Measurements from ENCODE around the gene LLGL2. TPM values are rescaled to one million over a fixed set of nuclear protein-coding genes. Genes with fewer than 3 reads are reported as not detected.

Gene LLGL2
- total RNA-seq, 1 donor from 2014 or later: 44.5 TPM

DNA sequence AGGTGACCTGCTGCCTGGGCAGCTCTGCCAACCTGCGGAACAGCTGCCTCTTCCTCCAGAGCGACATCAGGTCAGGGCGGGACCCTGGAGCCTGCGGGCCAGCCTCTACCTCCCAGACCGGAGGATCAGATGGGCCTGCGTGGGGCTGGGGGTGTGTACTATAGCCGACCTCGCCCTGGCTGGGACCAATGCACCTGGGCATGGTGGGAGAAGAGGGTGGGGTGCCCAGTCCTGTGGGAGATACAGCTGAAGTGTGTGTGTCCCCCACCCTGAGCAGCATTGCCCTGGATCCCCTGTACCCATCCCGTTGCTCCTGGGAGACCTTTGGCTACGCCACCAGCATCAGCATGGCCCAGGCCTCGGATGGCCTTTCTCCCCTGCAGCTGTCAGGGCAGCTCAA lies 29.5 kb upstream of the LLGL2 start:
- FAIRE-seq (no peak), DNase-seq (ENCODE audit: low read depth) (no peak)
- H3K36me3 ChIP-seq (ENCODE audit: control insufficient read depth, insufficient read depth, low read length): peaks cover 18% of the 10 kb centered on the region
- TF ChIP-seq, protein P1, sequence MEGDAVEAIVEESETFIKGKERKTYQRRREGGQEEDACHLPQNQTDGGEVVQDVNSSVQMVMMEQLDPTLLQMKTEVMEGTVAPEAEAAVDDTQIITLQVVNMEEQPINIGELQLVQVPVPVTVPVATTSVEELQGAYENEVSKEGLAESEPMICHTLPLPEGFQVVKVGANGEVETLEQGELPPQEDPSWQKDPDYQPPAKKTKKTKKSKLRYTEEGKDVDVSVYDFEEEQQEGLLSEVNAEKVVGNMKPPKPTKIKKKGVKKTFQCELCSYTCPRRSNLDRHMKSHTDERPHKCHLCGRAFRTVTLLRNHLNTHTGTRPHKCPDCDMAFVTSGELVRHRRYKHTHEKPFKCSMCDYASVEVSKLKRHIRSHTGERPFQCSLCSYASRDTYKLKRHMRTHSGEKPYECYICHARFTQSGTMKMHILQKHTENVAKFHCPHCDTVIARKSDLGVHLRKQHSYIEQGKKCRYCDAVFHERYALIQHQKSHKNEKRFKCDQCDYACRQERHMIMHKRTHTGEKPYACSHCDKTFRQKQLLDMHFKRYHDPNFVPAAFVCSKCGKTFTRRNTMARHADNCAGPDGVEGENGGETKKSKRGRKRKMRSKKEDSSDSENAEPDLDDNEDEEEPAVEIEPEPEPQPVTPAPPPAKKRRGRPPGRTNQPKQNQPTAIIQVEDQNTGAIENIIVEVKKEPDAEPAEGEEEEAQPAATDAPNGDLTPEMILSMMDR (IDR thresholded peaks at IDR 0.05; ENCODE audit: insufficient read depth, low read length, severe bottlenecking): no peak
- H3K4me3 ChIP-seq (ENCODE audit: low read depth, low read length): no peak overlapping the region
- no peaks in the 10 kb centered on the region for H3K27me3 ChIP-seq (ENCODE audit: control insufficient read depth, insufficient read depth, low read length)

DNA sequence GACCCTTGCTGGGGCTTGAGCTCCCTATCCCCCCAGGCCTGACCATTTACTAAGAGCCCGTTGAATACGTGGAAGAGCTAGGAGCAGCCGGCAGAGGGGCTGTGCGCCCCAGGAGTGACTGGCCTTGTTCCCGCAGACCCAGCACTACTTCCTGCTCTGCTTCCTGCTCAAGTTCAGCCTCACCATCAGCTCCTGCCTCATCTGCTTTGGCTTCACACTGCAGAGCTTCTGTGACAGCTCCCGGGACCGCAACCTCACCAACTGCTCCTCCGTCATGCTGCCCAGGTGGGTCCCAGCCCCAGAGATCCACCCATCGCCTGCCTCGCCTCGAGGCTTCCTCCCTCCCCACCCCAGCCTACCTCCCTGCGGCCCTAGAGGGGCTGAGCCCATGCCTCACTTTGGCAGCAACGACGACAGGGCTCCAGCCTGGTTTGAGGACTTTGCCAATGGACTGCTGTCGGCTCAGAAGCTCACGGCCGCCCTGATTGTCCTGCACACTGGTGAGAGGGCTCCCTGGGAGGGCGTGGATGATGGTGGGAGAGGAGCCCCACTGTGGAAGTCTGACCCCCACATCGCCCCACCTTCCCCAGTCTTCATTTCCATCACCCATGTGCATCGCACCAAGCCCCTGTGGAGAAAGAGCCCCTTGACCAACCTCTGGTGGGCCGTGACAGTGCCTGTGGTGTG lies 27.3 kb upstream of the LLGL2 start:
- Histone ChIP-seq H3K4me3 (ENCODE audit: low read depth, low read length) (no peak overlapping the region), H3K27me3 (ENCODE audit: control insufficient read depth, insufficient read depth, low read length) (no peaks in the 10 kb centered on the region), H3K36me3 (ENCODE audit: control insufficient read depth, insufficient read depth, low read length) (peaks cover 15% of the 10 kb centered on the region)
- TF ChIP-seq, protein P1 (IDR thresholded peaks at IDR 0.05; ENCODE audit: insufficient read depth, low read length, severe bottlenecking): no peak
- FAIRE-seq (no peak), DNase-seq (ENCODE audit: low read depth) (no peak)

DNA sequence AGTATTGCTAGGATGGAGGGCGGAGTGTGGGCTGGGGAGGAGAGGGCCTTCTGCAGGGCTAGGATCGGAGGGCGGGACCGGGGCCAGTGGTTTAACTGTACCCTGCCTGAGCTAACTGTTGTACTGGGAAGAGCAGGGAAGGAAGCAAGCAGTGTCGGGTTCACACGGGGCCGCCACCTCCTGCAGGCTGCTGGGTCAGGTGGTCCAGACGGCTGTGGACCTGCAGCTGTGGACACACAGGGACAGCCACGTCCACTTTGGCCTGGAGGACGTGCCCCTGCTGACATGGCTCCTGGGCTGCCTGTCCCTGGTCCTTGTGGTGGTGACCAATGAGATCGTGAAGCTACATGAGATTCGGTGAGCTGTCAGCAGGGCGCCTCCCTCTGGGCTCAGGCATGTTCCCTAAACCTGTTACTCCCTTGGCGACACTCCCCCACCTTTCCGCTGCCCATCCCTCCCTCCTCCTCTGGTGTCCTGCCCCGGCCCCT lies 26.7 kb upstream of the LLGL2 start:
- TF ChIP-seq, protein P1 (IDR thresholded peaks at IDR 0.05; ENCODE audit: insufficient read depth, low read length, severe bottlenecking): peak; percentile 22
- Histone ChIP-seq H3K4me3 (ENCODE audit: low read depth, low read length) (no peak overlapping the region), H3K27me3 (ENCODE audit: control insufficient read depth, insufficient read depth, low read length) (no peaks in the 10 kb centered on the region), H3K36me3 (ENCODE audit: control insufficient read depth, insufficient read depth, low read length) (peaks cover 18% of the 10 kb centered on the region)
- DNase-seq (ENCODE audit: low read depth) (no peak), FAIRE-seq (peak; percentile 13)

DNA sequence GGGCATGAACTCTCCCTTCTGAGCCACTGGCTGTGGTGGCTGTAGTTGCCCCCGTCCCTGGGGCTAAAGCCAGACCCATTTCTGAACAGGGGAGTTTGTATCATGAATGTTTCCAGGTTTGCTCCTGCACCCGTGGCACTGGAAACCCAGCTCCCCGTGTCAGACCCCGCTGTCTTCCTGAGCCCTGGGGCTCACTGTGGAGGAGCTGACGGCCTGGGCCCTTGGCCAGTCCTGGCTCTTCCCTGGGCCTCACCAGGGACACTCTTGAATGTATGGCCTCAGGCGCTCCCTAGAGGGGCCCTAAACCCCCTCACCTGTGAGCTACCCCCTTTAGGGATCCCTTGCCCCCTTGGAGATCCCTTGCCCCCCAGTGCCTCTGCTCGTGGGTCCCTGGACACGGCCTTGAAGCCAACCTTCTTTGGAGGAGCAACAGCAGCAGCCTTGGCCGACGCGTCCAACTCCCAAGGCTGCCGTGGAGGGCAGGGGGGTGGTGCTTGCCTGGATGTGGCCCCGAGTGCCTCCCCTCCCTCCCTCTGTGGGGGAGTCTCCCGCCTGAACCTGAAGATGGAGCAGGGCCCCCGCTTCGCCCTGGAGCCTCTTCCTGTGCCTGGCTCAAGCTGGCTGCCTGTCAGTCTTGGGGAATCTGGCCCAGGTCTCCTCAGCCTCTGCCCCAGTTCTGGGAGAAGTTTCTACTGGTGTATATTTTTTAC lies 26.0 kb upstream of the LLGL2 start:
- FAIRE-seq: no peak
- no peak for DNase-seq (ENCODE audit: low read depth)
- Histone ChIP-seq H3K36me3 (ENCODE audit: control insufficient read depth, insufficient read depth, low read length) (peaks cover 18% of the 10 kb centered on the region), H3K27me3 (ENCODE audit: control insufficient read depth, insufficient read depth, low read length) (no peaks in the 10 kb centered on the region), H3K4me3 (ENCODE audit: low read depth, low read length) (no peak overlapping the region)
- TF ChIP-seq, protein P1 (IDR thresholded peaks at IDR 0.05; ENCODE audit: insufficient read depth, low read length, severe bottlenecking): no peak

DNA sequence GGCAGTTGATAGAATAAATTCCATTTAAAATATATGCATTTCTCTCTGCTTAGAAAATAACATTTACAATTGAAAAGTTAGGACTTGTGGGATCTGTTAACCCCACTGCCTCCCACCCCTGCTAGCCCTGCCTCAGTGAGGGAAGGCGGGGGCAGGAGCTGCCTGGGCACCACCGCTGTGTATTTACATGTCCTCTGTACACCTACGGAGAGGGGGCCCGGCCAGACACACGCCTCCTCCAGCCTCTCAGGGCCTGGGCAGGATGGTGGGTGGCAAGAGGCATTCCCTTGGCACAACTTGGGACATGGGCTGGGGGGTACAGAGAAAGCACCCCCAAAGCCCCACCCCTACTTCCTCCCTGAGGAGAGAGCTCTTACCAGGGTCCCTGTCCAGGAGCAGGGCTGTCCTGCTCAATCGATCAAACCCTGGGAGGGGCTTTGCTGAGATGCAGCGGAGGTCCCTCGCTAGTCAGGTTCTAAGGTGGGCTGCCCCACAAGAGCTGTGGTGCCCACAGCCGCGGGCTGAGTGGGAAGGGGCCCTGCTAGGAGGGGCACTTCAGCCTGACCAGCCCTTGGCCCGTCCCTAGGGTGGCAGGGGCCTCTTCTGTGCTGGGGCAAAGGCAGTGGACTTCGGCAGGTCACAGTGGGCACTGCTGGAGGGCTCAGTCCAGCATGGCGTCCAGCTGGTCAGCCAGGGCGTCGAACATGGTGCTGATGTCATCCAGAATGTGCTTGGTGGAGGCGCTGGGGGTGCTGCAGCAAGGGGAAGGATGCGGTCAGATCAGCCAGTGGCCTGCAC lies 24.9 kb upstream of the LLGL2 start:
- Histone ChIP-seq H3K36me3 (ENCODE audit: control insufficient read depth, insufficient read depth, low read length) (peaks cover 20% of the 10 kb centered on the region), H3K4me3 (ENCODE audit: low read depth, low read length) (no peak overlapping the region), H3K27me3 (ENCODE audit: control insufficient read depth, insufficient read depth, low read length) (no peaks in the 10 kb centered on the region)
- FAIRE-seq (no peak), DNase-seq (ENCODE audit: low read depth) (no peak)
- TF ChIP-seq, protein P1 (IDR thresholded peaks at IDR 0.05; ENCODE audit: insufficient read depth, low read length, severe bottlenecking): no peak
